ENCODE measurements around the gene GTF3C1.

Gene GTF3C1

DNA sequence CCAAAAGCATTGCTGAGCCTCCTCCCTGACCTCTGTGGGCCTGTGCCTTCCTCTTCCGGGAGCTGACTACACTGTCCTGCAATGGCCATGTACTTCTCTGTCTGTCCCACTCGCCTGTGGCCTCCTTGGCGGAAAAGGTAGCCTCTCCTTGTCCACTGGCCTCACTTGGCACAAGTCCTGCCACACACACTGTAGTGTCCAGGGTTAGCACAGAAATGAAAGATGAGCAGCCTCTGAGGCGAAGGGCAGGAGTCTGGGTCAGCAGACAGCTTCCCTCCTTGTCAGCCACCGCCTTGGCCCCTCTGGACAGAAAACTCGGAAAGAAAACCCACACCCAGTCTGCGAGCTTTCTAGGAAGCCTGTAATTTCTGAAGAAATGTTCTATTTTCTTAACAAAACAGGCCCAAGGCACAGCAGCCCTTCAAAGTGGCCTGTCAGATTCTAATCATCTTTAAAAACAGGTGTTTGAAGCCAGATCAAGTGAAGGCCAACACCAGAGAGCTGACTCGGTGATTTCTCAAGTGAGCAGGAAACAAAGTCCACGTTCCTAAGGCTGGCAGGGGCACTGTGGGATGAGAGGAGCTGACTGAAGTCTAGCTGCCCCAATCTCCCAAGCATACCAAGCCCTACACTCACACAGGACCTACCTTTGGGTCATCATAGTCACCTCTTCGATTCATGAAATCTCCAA, 67.2 kb downstream of the GTF3C1 start:
- no peak for DNase-seq

DNA sequence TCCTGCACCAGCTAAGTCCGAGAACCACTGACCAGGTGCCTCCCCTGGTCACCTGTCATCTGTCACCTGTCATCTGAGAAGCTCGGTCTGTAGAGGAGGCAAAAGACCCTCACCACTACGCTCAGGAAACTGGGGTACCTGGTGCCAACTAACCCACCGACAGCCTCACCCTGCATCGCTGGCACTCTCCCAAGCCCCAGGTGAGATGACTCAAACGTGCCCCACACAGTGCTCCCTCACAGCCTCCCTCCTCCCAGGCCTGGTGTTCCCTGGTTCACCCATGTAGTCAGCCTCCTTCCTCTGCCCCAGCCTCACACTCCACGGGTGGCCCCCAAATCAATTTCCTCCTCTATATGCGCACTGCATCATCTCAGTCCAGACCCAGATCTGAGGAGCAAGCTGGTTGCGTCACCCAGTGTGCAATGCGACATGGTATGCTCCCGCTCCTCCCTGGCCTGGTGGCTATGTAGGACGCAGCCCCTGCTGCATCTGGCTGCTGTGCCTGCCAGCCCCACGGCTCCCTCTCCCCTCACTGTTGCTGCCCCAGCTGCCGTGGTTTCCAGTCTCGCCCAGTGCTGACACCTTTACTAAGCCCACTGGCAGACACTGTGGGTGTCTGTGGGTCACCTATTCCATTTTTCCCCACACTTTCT, 68.3 kb downstream of the GTF3C1 start:
- no peak for DNase-seq

- DNase-seq = no peak
These were observed 69.0 kb downstream of the GTF3C1 start for GRCh38 chr16:27480761-27481160.

- no peak for DNase-seq
These were observed 73.5 kb downstream of the GTF3C1 start for GRCh38 chr16:27476240-27476639.

GRCh38 chr16:27475561-27475960, 74.2 kb downstream of the GTF3C1 start:
- DNase-seq = no peak

GRCh38 chr16:27474921-27475320, 74.8 kb downstream of the GTF3C1 start:
- DNase-seq = no peak

GRCh38 chr16:27474041-27474440, 75.7 kb downstream of the GTF3C1 start:
- no peak for DNase-seq

GRCh38 chr16:27473101-27473900, 76.4 kb downstream of the GTF3C1 start:
- DNase-seq = no peak

- no peak for DNase-seq
These were observed 77.4 kb downstream of the GTF3C1 start for GRCh38 chr16:27472091-27473020.

DNA sequence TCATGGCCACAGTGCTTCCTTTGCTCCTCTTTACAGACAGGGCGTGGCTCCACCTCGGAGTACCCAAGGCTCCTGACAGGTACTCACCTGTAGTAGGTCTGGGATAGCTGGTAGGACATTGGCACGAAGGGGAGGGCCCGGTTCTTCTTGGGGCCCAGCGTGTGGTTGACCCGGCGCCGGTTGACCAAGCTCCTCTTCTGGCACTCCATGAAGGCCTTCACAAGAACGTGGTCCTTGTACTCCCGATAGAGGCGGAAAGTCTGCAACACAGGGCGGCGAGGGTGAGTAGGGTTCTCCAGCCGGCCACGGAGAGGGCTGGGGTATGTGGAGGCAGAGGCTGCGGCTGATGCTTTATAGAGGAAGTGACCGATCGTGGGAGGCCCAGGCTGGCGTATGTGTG, 78.1 kb downstream of the GTF3C1 start:
- DNase-seq = no peak

- DNase-seq = no peak
These were observed 78.9 kb downstream of the GTF3C1 start for GRCh38 chr16:27470567-27471431.

GRCh38 chr16:27468941-27469531, 80.7 kb downstream of the GTF3C1 start:
- DNase-seq = no peak

DNA sequence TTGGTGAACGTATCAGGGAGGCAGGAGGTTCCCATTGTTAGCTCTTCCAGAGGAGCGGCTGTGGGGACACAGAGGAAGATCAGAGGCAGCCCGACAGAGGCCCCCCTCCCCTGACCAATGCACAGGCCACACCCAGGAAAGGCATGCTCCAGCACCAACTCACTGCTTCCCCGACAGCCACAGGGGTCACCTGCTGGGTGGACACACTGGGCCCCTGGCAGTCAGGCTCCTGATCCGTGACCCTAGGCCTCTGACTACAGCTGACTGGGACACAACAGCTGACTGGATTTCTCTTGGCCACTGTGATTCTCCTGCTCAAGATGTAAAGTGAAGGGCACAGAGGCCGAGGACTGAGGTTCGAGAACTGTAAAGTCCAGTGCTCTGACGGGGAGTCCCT, 84.2 kb downstream of the GTF3C1 start:
- no peak for DNase-seq

DNA sequence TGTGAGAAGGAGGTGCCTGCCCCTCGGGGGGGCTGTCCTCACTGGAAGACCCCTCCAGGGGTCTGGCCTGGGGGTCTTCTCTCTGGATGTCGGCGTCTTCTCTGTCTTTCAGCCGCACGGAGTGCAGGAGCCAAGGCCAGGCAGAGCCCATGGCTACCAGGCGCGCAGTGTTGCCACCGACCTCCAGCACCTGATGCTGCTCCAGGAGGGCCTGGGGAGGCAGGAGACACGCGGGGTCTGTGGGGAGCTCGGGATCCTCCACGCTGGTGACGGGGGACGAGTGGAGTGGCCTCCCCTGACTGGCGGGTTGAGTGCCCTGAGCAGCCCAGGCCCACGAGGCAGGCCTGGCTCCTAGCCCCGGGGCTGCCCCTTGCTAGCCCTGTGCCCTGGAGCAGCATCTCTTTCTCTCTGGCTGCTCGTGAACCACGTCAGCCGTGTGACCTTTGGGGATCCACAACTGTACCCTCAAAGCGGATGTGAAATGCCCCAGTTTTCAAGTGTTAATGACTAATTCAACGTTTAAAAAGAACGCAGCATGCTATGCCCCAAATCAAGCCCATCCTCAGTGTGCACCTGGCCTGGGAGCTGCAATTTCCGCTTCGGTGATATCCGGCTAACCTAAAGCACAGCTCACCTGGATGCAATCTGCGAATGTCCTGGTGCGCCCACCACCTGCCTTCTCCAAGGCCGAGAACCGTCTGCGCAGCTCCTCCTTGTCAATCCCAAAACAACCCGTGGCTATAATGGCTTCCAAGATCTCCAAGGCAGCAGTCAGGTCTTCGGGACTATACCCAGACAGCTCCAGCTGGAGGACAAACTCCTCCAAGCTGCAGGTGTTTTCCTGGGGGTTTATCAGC, 84.9 kb downstream of the GTF3C1 start:
- no peak for DNase-seq

GRCh38 chr16:27463741-27464591, 85.7 kb downstream of the GTF3C1 start:
- no peak for DNase-seq

- no peak for DNase-seq
These were observed 86.6 kb downstream of the GTF3C1 start for GRCh38 chr16:27462846-27463682.

- no peak for DNase-seq
These were observed 87.4 kb downstream of the GTF3C1 start for GRCh38 chr16:27462200-27462845.

Data from hippocampal formation (tissue), 2 donors.